ENCODE results near the gene MPZL2.

The MPZL2 gene

GRCh38 chr11:118216621-118217481, 47.2 kb downstream of the MPZL2 start:
- H3K4me2 ChIP-seq (ENCODE audit: low read length) = no peak overlapping the region
- no peak overlapping the region for H3K4me3 ChIP-seq (ENCODE audit: low read length)
- H3K4me1 ChIP-seq (ENCODE audit: control insufficient read depth, insufficient read depth, low read length) = no peaks in the 10 kb centered on the region
- no peak overlapping the region for H3K9ac ChIP-seq (ENCODE audit: low read depth, low read length)
- no peaks in the 10 kb centered on the region for H3K36me3 ChIP-seq (ENCODE audit: insufficient read depth, low read length)
- H3K27me3 ChIP-seq (ENCODE audit: control insufficient read depth, insufficient read depth, low read length) = peaks cover 70% of the 10 kb centered on the region
- H3K9me3 ChIP-seq (replicated peaks; ENCODE audit: low read length) = no peaks in the 10 kb centered on the region

DNA sequence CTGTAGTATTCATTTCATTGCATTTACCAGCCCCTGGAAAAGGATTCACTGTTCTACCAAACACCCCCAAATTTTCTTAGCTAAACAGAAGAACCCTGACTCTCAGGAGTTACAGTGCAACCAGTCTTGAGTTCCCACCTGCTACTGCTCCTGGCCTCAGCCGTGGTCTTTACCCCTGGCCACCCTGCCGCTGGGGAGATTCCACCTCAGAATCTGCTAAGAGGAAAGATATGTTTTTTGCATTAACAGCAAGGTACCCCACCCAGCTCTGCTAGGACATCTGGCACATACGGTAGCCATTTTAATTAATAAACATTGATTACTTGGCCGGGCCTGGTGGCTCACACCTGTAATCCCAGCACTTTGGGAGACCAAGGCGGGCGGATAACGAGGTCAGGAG, 48.3 kb downstream of the MPZL2 start:
- H3K9ac ChIP-seq (ENCODE audit: low read depth, low read length) = no peak overlapping the region
- peaks cover 69% of the 10 kb centered on the region for H3K27me3 ChIP-seq (ENCODE audit: control insufficient read depth, insufficient read depth, low read length)
- no peak overlapping the region for H3K4me3 ChIP-seq (ENCODE audit: low read length)
- H3K4me2 ChIP-seq (ENCODE audit: low read length) = no peak overlapping the region
- H3K36me3 ChIP-seq (ENCODE audit: insufficient read depth, low read length) = no peaks in the 10 kb centered on the region
- H3K9me3 ChIP-seq (replicated peaks; ENCODE audit: low read length) = no peaks in the 10 kb centered on the region
- H3K4me1 ChIP-seq (ENCODE audit: control insufficient read depth, insufficient read depth, low read length) = no peaks in the 10 kb centered on the region

GRCh38 chr11:118215262-118215661, 48.8 kb downstream of the MPZL2 start:
- H3K4me1 ChIP-seq (ENCODE audit: control insufficient read depth, insufficient read depth, low read length) = no peaks in the 10 kb centered on the region
- H3K4me3 ChIP-seq (ENCODE audit: low read length) = no peak overlapping the region

DNA sequence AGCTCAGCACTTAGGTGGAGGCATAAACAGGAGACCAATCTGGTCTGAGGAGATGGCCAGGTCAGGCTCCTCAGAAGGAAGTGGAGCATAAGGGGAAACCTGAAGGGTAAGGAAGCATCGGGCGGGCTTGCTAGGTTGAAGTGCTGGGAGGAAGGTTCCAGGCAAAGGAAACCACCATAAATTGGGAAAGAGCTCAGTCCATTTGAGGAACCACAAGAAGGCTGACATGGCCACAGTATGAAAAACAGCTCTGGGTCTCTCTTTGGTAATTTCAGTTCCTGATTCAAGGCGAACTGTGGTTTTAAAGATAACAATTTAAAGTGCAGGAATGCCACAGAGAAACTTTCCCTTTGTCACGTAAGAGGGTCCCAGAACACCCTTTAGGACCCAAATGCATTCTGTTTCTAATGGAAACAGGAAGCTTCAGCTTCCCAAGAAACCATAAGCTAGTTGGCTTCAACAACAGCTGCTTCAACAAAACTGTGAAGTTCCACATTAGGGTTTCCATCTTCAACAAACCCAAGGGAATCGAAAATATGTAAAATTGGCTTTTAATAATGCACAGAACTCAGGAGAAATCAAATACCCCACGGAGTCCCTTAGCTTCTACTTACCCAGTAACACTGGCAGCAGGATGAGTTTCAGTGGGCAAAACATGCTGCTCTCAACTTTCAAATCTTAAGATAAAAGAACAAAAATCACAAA, 49.7 kb downstream of the MPZL2 start:
- H3K27me3 ChIP-seq (ENCODE audit: control insufficient read depth, insufficient read depth, low read length) = peaks cover 67% of the 10 kb centered on the region
- H3K4me2 ChIP-seq (ENCODE audit: low read length) = no peak overlapping the region
- H3K4me3 ChIP-seq (ENCODE audit: low read length) = no peak overlapping the region
- H3K36me3 ChIP-seq (ENCODE audit: insufficient read depth, low read length) = no peaks in the 10 kb centered on the region
- no peaks in the 10 kb centered on the region for H3K9me3 ChIP-seq (replicated peaks; ENCODE audit: low read length)
- H3K9ac ChIP-seq (ENCODE audit: low read depth, low read length) = no peak overlapping the region
- H3K4me1 ChIP-seq (ENCODE audit: control insufficient read depth, insufficient read depth, low read length) = no peaks in the 10 kb centered on the region

More at GRCh38 chr11:118215262-118215661, 48.8 kb downstream of the MPZL2 start:
- H3K9ac ChIP-seq (ENCODE audit: low read depth, low read length) = no peak overlapping the region
- no peak overlapping the region for H3K4me2 ChIP-seq (ENCODE audit: low read length)
- peaks cover 69% of the 10 kb centered on the region for H3K27me3 ChIP-seq (ENCODE audit: control insufficient read depth, insufficient read depth, low read length)
- H3K9me3 ChIP-seq (replicated peaks; ENCODE audit: low read length) = no peaks in the 10 kb centered on the region
- no peaks in the 10 kb centered on the region for H3K36me3 ChIP-seq (ENCODE audit: insufficient read depth, low read length)

DNA sequence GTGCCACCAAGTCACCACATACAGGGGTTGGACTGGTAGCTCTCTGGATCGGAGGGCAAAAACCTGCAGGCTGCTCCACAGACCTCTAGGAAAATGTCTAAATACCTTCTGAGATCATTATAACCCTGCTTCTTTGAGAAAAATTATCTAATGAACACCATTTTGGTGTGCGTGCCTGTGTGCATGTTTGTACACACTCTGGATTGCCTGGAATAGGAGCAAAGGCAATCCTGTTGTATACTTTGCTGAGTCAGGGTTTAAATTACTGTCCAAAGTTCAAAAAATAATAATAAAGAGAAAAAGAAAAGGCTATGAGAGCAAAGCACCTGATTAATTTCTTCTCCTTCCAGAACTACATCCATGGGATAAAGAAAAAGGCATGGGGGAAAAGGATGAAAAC, 50.3 kb downstream of the MPZL2 start:
- Histone ChIP-seq H3K27me3 (ENCODE audit: control insufficient read depth, insufficient read depth, low read length) (peaks cover 73% of the 10 kb centered on the region), H3K9me3 (replicated peaks; ENCODE audit: low read length) (no peaks in the 10 kb centered on the region), H3K4me2 (ENCODE audit: low read length) (no peak overlapping the region), H3K4me1 (ENCODE audit: control insufficient read depth, insufficient read depth, low read length) (no peaks in the 10 kb centered on the region), H3K4me3 (ENCODE audit: low read length) (no peak overlapping the region), H3K9ac (ENCODE audit: low read depth, low read length) (no peak overlapping the region), H3K36me3 (ENCODE audit: insufficient read depth, low read length) (no peaks in the 10 kb centered on the region)

DNA sequence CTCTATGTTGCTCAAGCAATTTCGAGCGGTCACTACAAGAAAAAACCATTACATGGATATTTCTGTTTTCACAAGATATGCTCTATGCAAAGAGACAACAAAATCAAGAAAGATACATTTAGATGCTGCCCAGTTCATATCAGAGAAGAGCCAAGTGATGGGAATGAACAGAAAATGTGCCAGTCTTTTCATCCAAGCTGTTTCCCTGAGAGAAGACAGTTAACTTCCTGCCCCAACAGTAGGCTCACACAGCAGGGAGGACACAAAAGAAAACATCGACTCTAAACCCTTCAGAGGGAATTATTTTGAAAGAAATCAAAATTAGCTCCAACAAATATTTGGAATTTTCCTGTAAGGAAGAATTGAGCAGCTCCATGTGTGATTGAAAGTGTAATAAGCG, 50.9 kb downstream of the MPZL2 start:
- Histone ChIP-seq H3K27me3 (ENCODE audit: control insufficient read depth, insufficient read depth, low read length) (peaks cover 75% of the 10 kb centered on the region), H3K36me3 (ENCODE audit: insufficient read depth, low read length) (no peaks in the 10 kb centered on the region), H3K9ac (ENCODE audit: low read depth, low read length) (no peak overlapping the region), H3K9me3 (replicated peaks; ENCODE audit: low read length) (no peaks in the 10 kb centered on the region), H3K4me1 (ENCODE audit: control insufficient read depth, insufficient read depth, low read length) (no peaks in the 10 kb centered on the region), H3K4me3 (ENCODE audit: low read length) (no peak overlapping the region), H3K4me2 (ENCODE audit: low read length) (no peak overlapping the region)

DNA sequence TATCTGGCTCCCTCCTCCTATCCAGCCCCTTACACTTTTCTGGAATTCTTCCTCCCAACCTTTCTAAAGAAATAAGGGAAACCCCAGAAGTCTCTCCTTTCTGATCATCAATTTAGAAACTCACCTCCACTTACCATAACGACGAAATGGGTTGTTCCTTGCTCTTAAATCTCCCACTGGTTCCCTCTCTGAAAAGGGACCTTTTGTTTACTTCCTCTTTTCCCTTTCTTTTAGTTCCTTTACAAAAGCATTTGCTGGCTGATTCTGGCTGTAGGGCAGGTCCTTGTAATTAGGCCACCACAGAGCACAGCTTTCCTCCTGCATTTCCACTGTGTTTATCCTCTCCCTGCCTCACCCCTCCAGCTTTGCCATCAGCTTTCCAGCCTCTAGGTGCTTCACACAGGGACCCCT, 51.3 kb downstream of the MPZL2 start:
- Histone ChIP-seq H3K4me2 (ENCODE audit: low read length) (no peak overlapping the region), H3K4me3 (ENCODE audit: low read length) (no peak overlapping the region), H3K4me1 (ENCODE audit: control insufficient read depth, insufficient read depth, low read length) (no peaks in the 10 kb centered on the region), H3K27me3 (ENCODE audit: control insufficient read depth, insufficient read depth, low read length) (peaks cover 76% of the 10 kb centered on the region), H3K36me3 (ENCODE audit: insufficient read depth, low read length) (no peaks in the 10 kb centered on the region), H3K9ac (ENCODE audit: low read depth, low read length) (no peak overlapping the region), H3K9me3 (replicated peaks; ENCODE audit: low read length) (no peaks in the 10 kb centered on the region)

DNA sequence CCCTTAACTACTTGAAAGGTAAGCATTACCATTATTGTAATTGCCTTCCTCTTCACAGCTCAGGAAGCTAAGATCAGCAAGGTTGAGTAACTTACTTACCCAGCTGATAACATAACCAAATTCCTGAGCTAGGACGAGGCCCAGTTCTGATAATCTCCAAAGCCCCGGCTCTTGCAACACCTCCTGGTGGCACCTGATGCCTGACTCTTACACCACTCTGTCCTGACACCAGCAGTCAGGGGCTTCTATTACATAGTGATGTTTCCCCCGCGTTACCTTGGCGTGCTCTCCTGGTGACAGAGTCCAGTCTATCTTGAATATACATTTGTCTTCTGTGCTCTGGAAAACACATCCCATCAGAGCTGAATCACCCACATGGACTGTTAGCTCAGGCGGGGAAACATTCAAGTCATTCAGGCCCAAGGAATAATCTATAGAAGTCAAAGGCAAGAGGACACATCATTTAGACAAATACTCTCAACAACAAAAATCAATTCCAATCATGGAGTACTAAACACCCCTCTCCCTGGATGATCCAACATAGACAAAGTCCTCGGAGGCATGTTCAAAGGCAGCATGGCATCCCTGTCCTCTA, 51.9 kb downstream of the MPZL2 start:
- no peak overlapping the region for H3K4me3 ChIP-seq (ENCODE audit: low read length)
- H3K9me3 ChIP-seq (replicated peaks; ENCODE audit: low read length) = no peaks in the 10 kb centered on the region
- H3K4me1 ChIP-seq (ENCODE audit: control insufficient read depth, insufficient read depth, low read length) = no peaks in the 10 kb centered on the region
- no peak overlapping the region for H3K4me2 ChIP-seq (ENCODE audit: low read length)
- H3K27me3 ChIP-seq (ENCODE audit: control insufficient read depth, insufficient read depth, low read length) = peaks cover 74% of the 10 kb centered on the region
- H3K36me3 ChIP-seq (ENCODE audit: insufficient read depth, low read length) = no peaks in the 10 kb centered on the region
- no peak overlapping the region for H3K9ac ChIP-seq (ENCODE audit: low read depth, low read length)

DNA sequence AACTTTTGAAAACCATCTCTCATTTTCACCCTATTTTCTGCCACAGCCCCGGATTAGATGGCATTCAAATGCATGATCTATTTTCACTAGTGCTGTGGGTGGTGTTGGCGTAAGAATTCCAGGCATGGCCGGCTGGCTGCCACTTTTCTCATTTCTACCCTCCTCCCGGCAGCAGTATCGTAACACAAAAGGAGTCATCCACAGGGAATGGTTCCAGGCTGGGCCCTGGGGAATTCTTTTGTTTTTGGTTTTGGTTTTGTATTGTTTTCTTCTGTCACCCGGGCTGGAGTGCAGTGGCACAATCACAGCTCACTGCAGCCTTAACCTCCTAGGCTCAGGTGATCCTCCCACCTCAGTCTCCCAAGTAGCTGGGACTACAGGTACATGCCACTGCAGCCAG, 53.1 kb downstream of the MPZL2 start:
- Histone ChIP-seq H3K36me3 (ENCODE audit: insufficient read depth, low read length) (no peaks in the 10 kb centered on the region), H3K4me2 (ENCODE audit: low read length) (no peak overlapping the region), H3K4me3 (ENCODE audit: low read length) (no peak overlapping the region), H3K27me3 (ENCODE audit: control insufficient read depth, insufficient read depth, low read length) (peaks cover 73% of the 10 kb centered on the region), H3K9ac (ENCODE audit: low read depth, low read length) (no peak overlapping the region), H3K9me3 (replicated peaks; ENCODE audit: low read length) (no peaks in the 10 kb centered on the region), H3K4me1 (ENCODE audit: control insufficient read depth, insufficient read depth, low read length) (no peaks in the 10 kb centered on the region)

DNA sequence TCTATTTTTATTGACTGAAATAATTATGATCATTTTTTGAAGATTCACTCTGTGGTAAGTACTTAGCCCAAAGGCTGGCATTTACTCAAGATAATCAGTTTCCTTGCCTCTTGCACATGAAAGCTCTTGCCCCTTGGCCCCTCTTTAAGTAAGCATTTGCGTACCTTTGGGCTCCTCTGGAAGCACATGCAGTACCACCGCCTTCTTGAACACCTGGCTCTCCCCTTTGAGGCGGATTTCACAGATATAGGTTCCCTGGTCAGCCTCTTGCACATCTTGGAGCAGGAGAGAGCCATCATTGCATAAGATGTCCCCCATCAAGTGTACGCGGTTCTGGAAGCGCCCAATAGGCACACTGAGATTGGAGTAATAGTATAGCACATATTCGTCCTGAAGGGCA, 53.8 kb downstream of the MPZL2 start:
- Histone ChIP-seq H3K9ac (ENCODE audit: low read depth, low read length) (no peak overlapping the region), H3K4me1 (ENCODE audit: control insufficient read depth, insufficient read depth, low read length) (no peaks in the 10 kb centered on the region), H3K4me3 (ENCODE audit: low read length) (no peak overlapping the region), H3K9me3 (replicated peaks; ENCODE audit: low read length) (no peaks in the 10 kb centered on the region), H3K4me2 (ENCODE audit: low read length) (no peak overlapping the region), H3K27me3 (ENCODE audit: control insufficient read depth, insufficient read depth, low read length) (peaks cover 68% of the 10 kb centered on the region), H3K36me3 (ENCODE audit: insufficient read depth, low read length) (no peaks in the 10 kb centered on the region)

DNA sequence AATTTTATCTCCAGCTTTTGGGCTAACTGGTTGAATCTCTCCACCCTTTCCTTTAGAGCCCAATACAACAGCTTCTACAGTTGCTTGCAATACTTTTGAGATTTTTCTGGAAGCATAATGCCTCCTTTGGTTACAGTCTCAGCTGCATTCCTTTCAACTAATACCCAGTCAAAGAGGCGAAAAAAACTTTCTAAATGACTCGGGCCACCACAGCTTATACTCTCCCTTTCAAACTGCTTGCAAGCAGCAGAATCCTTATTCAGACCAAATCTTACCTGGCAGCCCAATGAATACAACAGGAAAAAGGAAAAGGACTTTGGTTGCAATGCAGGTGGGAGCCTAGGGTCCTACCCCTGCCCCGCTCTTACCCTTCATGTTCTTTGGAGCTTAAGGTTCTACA, 55.1 kb downstream of the MPZL2 start:
- H3K9ac ChIP-seq (ENCODE audit: low read depth, low read length) = no peak overlapping the region

More for the DNA sequence above, 55.1 kb downstream of the MPZL2 start:
- H3K4me1 ChIP-seq (ENCODE audit: control insufficient read depth, insufficient read depth, low read length) = no peaks in the 10 kb centered on the region
- no peak overlapping the region for H3K4me3 ChIP-seq (ENCODE audit: low read length)
- H3K9me3 ChIP-seq (replicated peaks; ENCODE audit: low read length) = no peaks in the 10 kb centered on the region
- no peaks in the 10 kb centered on the region for H3K36me3 ChIP-seq (ENCODE audit: insufficient read depth, low read length)
- no peak overlapping the region for H3K4me2 ChIP-seq (ENCODE audit: low read length)
- H3K27me3 ChIP-seq (ENCODE audit: control insufficient read depth, insufficient read depth, low read length) = peaks cover 61% of the 10 kb centered on the region

Data from skeletal muscle satellite cell (primary cell).